Liver (tissue), 3 donors: ENCODE measurements around the gene AMT.

Experiments
- EGR1 ChIP-seq, 2 donors: IDR thresholded peaks; 2 replicates each; pipeline ENCODE4 v1.6.1; 2016 to 2018; ENCODE audit warnings: antibody characterized with exemption in 2 of 2, low read depth in 2 of 2
- GABPA ChIP-seq, 2 donors: IDR thresholded peaks in 1 of 2; conservative IDR thresholded peaks in 1 of 2; 2 replicates each; pipeline ENCODE4 v1.6.1; 2016; ENCODE audit warnings: antibody characterized with exemption in 2 of 2, mild to moderate bottlenecking in 1 of 2, moderate library complexity in 1 of 2
- HNF4A ChIP-seq, 2 donors: conservative IDR thresholded peaks; 2 replicates each; pipeline ENCODE4 v1.6.1; 2016; ENCODE audit warnings: antibody characterized with exemption in 2 of 2, mild to moderate bottlenecking in 2 of 2
- JUND ChIP-seq, 2 donors: IDR thresholded peaks; 2 replicates each; pipeline ENCODE4 v1.6.1; 2016; ENCODE audit warnings: antibody characterized with exemption in 2 of 2
- RXRA ChIP-seq, 2 donors: IDR thresholded peaks; 2 replicates each; pipeline ENCODE4 v1.6.1; 2017 to 2018; ENCODE audit warnings: antibody characterized with exemption in 2 of 2, mild to moderate bottlenecking in 1 of 2
- SP1 ChIP-seq: IDR thresholded peaks from 2 replicates; pipeline ENCODE4 v1.6.1; 2018; ENCODE audit warnings: antibody characterized with exemption, mild to moderate bottlenecking
- TAF1 ChIP-seq: conservative IDR thresholded peaks from 2 replicates; pipeline ENCODE4 v1.6.1; 2016; ENCODE audit warnings: antibody characterized with exemption, mild to moderate bottlenecking
- YY1 ChIP-seq: IDR thresholded peaks from 2 replicates; pipeline ENCODE4 v1.6.1; 2016; ENCODE audit warnings: antibody characterized with exemption, mild to moderate bottlenecking
- TF ChIP-seq, protein P1 (sequence below): fragments of 150-350 bp; IDR thresholded peaks from 2 replicates; pipeline ENCODE4 v1.5.1; 2017; ENCODE audit warnings: improper control_type of control experiment, low read depth, low read length; ENCODE audit not compliant: missing input control
- TF ChIP-seq, protein P2 (sequence below): IDR thresholded peaks from 2 replicates; pipeline ENCODE4 v1.6.1; 2016; ENCODE audit warnings: antibody characterized with exemption
- TF ChIP-seq, protein P3 (sequence below): IDR thresholded peaks from 2 replicates; pipeline ENCODE4 v1.6.1; 2016; ENCODE audit warnings: antibody characterized with exemption
- TF ChIP-seq, protein P4 (sequence below): IDR thresholded peaks from 2 replicates; pipeline ENCODE4 v1.6.1; 2016; ENCODE audit warnings: antibody characterized with exemption
- donor health status: healthy.
- donor health status: healthy.

DNA sequence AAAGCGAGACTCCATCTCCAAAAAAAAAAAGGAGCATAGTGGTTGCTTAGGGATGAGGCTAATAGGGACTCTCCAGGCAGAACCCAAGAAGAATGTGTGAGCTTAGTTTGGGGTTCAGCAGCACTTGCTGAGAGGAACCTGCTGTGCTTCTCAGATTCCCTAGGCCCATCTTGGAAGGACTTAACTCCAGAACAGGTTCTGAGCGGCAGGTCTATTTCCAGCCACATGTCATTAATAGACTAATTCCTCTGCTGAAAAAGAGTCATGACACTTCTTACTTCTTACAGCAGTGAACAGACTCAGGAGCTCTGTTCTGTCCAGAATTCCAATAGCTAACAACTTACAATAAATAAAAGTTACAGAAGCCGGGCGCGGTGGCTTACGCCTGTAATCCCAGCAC lies 33.0 kb downstream of the AMT start:
- TF ChIP-seq YY1 (no peak), TAF1 (no peak), GABPA (IDR thresholded peaks at IDR 0.05 in 1 of 2, conservative IDR thresholded peaks at IDR 0.05 in 1 of 2) (no peak), EGR1 (IDR thresholded peaks at IDR 0.05; ENCODE audit: low read depth in 2 of 2) (no peak), JUND (IDR thresholded peaks at IDR 0.05) (no peak), SP1 (no peak), RXRA (IDR thresholded peaks at IDR 0.05) (no peak), HNF4A (conservative IDR thresholded peaks at IDR 0.05) (no peak)
- TF ChIP-seq, protein P1, sequence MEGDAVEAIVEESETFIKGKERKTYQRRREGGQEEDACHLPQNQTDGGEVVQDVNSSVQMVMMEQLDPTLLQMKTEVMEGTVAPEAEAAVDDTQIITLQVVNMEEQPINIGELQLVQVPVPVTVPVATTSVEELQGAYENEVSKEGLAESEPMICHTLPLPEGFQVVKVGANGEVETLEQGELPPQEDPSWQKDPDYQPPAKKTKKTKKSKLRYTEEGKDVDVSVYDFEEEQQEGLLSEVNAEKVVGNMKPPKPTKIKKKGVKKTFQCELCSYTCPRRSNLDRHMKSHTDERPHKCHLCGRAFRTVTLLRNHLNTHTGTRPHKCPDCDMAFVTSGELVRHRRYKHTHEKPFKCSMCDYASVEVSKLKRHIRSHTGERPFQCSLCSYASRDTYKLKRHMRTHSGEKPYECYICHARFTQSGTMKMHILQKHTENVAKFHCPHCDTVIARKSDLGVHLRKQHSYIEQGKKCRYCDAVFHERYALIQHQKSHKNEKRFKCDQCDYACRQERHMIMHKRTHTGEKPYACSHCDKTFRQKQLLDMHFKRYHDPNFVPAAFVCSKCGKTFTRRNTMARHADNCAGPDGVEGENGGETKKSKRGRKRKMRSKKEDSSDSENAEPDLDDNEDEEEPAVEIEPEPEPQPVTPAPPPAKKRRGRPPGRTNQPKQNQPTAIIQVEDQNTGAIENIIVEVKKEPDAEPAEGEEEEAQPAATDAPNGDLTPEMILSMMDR: no peak
- TF ChIP-seq, protein P2, sequence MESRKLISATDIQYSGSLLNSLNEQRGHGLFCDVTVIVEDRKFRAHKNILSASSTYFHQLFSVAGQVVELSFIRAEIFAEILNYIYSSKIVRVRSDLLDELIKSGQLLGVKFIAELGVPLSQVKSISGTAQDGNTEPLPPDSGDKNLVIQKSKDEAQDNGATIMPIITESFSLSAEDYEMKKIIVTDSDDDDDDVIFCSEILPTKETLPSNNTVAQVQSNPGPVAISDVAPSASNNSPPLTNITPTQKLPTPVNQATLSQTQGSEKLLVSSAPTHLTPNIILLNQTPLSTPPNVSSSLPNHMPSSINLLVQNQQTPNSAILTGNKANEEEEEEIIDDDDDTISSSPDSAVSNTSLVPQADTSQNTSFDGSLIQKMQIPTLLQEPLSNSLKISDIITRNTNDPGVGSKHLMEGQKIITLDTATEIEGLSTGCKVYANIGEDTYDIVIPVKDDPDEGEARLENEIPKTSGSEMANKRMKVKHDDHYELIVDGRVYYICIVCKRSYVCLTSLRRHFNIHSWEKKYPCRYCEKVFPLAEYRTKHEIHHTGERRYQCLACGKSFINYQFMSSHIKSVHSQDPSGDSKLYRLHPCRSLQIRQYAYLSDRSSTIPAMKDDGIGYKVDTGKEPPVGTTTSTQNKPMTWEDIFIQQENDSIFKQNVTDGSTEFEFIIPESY: no peak
- TF ChIP-seq, protein P3, sequence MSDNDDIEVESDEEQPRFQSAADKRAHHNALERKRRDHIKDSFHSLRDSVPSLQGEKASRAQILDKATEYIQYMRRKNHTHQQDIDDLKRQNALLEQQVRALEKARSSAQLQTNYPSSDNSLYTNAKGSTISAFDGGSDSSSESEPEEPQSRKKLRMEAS: no peak
- TF ChIP-seq, protein P4, sequence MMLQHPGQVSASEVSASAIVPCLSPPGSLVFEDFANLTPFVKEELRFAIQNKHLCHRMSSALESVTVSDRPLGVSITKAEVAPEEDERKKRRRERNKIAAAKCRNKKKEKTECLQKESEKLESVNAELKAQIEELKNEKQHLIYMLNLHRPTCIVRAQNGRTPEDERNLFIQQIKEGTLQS: no peak
